ENCODE results near the gene PCAT6.

Gene PCAT6

DNA sequence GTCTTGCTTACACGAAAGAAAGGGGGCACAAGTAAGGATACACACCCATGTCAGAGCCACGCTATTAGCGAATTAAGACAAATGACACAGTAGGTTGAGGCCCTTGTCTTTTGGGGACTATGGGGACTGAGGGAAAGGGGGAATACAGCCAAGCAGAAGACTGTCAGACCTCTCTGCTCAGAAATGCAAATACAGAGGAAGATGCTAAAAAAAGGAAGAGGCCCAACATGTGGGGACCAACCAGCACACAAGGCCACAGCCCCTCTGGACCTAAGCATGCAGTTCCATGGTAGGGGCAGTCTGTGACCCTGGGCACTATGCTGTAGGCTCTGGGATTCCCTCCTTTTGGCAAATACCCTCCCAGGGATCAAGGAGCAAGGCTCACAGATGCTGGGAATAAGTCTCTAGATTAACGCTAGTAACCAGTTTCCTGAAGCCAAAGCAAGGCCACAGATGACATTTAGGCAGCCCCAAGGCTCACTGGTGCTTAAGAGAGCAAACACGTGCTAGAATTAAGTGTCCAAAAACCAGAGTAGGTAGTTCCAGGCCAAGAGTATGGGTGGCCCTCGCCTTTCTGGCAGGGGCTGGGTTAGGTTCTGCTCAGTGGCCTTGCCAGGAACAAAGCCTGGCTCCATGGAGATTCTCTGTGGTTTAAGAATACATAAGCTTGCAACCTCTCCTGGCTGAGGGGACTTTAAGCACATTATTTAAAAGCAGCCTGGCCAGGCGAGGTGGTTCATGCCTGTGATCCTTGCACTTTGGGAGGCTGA lies 40.0 kb downstream of the PCAT6 start:
- DNase-seq (ENCODE audit: low spot score): no peak

- peak; percentile 33 for DNase-seq (ENCODE audit: low spot score)
Observed at GRCh38 chr1:202852163-202852904, 41.6 kb downstream of the PCAT6 start.

DNA sequence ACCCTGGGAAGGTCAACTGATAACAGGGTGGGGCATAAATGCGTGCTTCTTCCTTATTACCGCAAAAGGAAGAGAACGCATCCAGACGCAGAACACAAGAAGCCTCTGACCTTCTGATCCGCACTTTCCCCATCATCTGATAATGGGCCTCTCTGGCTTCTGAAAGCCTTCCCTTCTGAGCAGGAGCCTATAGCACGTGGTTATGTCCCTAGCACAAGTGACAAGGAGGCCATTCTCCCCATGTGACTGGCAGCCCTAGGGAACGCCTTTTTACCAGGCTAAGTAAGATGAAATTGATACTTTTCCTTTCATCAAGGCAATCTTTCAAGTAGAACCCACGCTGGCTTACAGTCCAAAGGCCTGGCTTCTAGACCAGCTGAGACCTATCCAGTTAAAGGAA lies 44.0 kb downstream of the PCAT6 start:
- no peak for DNase-seq (ENCODE audit: low spot score)

- DNase-seq (ENCODE audit: low spot score): no peak
Observed at GRCh38 chr1:202856014-202856413, 45.3 kb downstream of the PCAT6 start.

DNA sequence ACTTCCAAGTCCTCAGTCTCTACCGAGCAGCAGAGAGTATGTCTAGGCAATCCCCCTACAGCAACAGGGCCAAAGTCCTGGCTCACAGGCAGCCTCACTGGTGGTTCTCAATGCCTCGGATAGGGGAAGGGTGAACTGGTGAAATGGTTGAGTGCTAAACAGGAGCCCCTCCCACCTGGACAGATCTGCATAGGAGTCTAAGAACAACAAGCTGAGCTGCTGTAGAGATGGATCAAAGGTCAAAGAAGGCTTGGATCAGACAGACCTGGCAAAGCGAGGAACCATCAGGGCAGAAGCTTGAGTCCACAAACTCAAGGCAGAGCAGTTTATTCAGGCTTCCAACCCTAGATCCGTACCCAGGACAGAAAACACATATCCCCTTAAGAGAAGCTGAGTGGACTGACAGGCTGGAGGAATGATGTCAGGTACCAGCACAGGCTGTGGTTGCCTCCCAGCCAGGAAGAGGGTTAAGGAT lies 46.4 kb downstream of the PCAT6 start:
- DNase-seq (ENCODE audit: low spot score): no peak

GRCh38 chr1:202858331-202858730 lies 47.6 kb downstream of the PCAT6 start:
- no peak for DNase-seq (ENCODE audit: low spot score)

DNA sequence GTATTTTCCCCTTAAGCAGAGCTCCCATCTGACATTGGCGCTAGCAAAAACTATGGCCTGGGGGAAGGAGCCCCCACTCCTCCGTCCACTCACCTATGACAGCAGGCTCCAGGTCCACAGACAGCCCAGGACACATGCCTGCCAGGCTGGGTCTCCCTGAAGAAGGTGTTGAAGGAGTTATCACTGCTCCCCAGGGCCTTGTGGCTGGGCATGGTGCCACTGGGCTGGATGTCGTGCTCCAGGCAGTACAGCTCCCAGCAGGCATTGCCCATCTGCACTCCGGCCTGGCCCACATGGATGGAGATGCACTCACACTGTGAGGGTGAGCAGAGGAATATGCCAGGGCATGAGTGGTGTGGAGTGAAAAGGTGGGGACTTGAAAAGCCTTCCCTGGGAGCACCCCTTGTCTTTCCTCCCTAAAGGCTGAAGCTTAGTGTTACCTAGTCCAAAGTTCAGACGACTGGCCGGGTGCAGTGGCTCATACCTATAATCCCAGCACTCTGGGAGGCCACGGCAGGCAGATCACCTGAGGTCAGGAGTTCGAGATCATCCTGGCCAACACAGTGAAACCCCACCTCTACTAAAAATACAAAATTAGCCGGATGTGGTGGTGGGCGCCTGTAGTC lies 48.1 kb downstream of the PCAT6 start:
- DNase-seq (ENCODE audit: low spot score): no peak

- peak; percentile 66 for DNase-seq (ENCODE audit: low spot score)
Observed at GRCh38 chr1:202860744-202861419, 50.1 kb downstream of the PCAT6 start.
